ENCODE data around the gene TUBB3. TPM values are rescaled to one million over a fixed set of nuclear protein-coding genes. Genes with fewer than 3 reads are reported as not detected.

TUBB3 gene
- polyA plus RNA-seq, 3 donors = 8.0 to 16.8 (median 13.9) TPM

DNA sequence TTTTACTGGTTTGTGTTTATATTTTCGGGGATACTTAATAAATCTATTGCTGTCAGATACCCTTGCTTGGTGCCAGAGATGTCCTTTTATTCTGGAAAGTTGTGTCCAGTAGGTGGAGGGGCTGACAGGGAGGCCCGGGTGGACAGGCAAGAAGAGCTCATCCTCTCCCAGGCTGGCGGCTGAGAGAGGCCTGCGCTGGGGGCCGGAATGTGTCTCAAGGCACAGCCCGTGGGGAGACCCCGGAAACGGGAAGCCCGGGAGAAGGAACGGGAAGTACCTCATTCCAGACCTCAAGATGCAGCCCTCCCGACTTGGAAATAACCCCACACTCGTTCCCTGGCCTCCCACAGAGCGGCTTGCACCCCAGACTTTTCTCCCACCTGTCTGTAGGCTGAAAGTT, 12.9 kb downstream of the TUBB3 start:
- DNase-seq = no peak

GRCh38 chr16:89936508-89936907, 13.4 kb downstream of the TUBB3 start:
- DNase-seq = no peak

DNA sequence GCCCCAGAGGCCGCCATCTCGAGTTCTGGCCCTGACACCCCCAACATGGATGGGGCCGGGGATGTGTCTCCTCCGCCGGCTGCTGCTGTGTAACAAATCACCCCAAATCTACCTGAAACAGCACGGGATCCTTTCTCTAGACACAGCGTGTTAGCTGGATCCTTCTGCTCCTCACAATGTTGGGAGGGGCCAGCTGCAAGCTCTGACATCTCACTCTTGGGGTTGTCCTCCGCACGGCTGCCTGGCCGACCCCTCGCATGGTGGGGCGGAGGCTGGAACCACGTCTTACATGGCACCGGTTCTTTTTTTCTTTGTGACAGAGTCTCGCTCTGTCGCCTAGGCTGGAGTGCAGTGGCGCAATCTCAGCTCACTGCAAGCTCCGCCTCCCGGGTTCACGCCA, 13.8 kb downstream of the TUBB3 start:
- no peak for DNase-seq

- no peak for DNase-seq
These were observed 15.2 kb downstream of the TUBB3 start for GRCh38 chr16:89938175-89938885.

GRCh38 chr16:89944773-89945172, 21.6 kb downstream of the TUBB3 start:
- no peak for DNase-seq

- no peak for DNase-seq
These were observed 22.5 kb downstream of the TUBB3 start for GRCh38 chr16:89945654-89946053.

DNA sequence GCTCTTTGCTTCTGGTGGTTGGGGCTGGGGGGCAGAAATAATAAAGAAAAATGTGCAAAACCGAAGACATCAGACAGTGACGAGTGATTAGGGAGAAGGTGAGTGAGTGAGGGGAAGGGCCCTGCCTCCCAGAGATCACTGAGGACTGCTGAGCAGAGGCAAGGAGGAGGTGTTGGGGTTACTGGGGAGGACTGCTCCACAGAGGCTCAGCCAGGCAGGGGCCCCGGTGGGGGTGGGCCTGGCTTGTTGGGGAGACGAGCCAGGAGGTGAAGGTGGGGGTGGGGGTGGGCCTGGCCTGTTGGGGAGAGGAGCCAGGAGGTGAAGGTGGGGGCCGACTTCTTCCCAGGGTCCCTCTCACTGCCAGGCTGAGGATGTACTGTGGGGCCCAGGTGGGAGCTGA, 23.4 kb downstream of the TUBB3 start:
- DNase-seq = no peak

GRCh38 chr16:89949121-89949742, 26.1 kb downstream of the TUBB3 start:
- DNase-seq = no peak

DNA sequence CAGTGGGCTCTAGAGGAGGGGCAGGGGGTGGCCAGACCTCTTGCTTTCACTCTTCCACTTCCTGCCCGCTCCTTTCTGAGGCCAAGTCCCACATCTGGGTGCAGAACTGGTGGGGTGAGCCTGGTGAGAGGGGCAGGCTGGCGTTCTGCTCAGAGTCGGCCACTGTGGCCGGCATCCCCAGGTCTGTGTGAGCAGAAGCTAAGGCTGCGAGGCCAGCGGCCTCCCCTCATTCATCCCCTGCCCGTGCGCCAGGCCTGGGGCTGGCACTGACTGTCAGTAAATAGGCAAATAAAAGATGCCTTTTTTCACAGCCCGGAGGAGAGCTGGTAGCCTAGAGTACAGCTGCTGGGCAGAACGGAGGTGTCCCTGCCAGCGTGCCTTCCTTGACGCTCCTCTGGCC, 26.6 kb downstream of the TUBB3 start:
- DNase-seq = no peak

DNA sequence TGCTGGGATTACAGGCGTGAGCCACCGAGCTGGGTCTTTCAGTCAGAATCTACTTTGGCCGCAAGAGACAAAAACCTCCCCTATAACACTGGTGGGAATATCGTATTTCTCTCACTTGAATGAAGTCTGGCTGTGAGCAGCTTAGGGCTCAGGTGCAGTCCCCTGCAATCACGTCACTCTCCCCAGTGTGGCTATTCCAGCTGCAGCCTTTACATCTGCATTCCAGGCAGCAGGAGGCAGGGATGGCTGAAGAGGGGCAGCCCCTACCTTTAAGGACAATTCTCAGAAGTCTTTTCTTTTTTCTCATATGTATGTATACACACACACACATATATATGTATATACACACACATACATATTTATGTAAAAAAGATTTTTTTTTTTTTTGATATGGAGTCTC, 28.4 kb downstream of the TUBB3 start:
- no peak for DNase-seq

GRCh38 chr16:89952049-89952448, 28.9 kb downstream of the TUBB3 start:
- no peak for DNase-seq

DNA sequence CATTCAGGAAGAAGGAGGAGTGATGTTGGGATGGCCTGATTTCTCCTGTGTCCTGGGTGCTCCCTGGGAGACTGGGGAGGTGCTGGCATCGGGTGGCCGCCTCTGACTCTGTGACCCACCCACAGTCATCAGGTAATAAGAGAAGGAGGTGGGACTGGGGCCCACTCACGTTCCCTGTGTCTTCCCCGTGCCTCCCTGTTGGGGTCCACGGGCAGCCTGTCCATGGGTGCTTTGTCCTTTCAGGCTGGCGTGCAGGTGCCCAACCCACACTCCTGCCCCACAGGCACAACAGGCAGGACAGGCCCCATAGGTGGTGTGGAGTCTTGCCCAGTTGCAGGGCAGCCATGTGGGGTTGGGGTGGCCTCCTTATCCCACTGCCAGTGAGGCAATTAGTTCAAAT, 29.4 kb downstream of the TUBB3 start:
- no peak for DNase-seq

- no peak for DNase-seq
These were observed 30.7 kb downstream of the TUBB3 start for GRCh38 chr16:89953671-89954406.

- DNase-seq = no peak
These were observed 31.3 kb downstream of the TUBB3 start for GRCh38 chr16:89954462-89954861.

GRCh38 chr16:89955001-89955685, 32.0 kb downstream of the TUBB3 start:
- no peak for DNase-seq

DNA sequence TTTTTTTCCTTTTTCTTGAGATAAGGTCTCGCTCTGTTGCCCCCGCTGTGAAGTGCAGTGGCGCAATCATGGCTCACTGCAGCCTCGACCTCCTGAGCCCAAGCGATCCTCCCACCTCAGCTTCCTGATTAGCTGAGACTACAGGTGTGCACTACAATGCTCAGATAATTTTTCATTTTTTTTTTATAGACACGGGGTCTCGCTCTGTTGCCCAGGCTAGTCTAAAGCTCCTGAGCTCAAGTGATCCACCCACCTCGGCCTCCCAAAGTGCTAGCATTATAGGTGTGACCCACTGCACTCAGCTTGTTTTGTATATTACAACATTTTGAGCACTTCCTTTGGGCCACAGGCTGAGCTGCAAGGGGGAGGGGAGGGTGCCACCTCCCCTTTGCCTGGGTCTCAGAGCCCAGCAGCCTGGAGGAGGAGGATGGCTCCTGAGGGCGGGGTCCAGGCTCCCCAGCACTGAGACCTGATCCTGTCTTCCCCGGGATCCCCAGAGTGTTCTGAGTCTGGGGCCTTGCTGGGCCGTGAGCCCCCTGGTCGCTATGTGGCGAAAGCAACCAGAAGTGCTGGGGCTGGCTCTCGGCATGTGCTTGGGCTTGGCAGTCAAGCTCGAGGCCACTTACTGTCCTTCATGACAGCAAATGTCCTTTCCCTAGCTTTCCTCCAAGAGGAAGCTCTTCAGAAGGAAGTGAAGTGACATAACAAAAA, 33.5 kb downstream of the TUBB3 start:
- DNase-seq = no peak

- DNase-seq = no peak
These were observed 34.2 kb downstream of the TUBB3 start for GRCh38 chr16:89957216-89957785.

DNA sequence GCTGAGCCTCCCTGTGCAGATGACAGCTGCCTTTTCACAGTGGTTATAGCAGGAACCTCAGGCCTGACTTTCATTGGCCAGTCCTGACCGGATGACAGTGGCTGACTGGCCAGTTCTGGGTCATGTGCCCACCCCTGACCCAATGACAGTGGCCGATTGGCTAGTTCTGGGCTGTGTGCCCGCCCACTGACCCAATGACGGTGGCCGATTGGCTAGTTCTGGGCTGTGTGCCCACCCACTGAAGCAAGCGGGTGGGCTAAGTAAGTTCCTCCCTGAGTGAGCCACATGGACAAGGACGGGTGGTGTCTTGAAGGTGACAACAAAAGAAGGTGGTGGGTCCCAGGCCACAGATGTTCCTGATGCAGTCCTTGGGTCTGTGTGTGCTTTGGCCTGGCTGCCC, 34.9 kb downstream of the TUBB3 start:
- no peak for DNase-seq

DNA sequence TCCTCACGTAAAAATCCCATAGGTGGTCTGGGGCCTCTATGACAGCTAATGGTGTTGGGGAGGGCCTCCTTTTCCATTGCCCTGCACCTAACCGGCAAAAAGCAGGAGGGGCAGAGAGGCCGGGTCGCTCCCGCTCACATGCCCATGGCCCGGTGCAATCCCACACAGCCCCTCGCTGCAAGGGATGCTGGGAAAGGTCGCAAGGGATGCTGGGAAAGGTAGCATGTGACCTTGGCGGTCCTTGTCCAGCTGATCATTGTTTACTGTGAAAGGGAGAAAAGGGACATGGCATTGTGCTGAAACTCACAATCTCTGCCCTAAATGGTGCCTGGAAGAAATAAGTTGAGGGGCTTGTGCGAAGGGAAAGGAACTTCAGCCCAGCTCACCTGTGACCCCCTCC, 35.5 kb downstream of the TUBB3 start:
- DNase-seq = no peak

DNA sequence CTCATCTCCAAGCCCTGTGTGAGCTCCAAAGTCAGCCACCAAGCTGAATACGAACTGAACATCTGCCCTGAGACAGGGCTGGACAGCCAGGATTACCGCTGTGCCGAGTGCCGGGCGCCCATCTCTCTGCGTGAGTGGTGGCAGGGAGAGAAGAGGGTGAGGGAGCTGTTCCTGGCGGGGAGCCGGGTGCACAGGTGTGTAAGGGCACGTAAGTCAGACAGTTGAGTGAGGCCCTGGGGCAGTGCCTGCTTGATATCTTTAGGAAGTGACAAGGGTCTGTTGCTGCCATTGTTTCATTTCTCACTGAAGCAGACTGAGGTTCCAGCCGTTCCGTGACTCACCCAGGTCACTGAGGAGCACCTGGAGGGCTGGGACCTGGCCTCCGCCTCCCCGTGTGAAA, 37.8 kb downstream of the TUBB3 start:
- no peak for DNase-seq

DNA sequence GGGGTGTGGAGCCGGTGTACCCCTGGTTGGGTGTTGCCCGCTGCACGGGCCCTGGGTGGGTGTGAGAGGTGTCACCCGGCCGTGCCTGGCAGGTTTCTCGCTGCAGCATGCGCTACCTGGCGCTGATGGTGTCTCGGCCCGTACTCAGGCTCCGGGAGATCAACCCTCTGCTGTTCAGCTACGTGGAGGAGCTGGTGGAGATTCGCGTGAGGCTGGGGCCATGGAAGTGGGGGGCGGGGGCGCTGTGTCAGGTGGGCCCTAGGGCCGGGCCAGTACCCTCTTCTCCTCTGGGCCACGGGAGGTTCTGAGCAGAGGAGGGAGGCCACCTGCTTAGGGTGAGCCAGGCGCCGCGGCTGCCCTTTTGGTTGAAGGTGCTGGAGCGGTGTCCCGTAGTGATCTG, 38.8 kb downstream of the TUBB3 start:
- DNase-seq = no peak
